Measurements from ENCODE around the gene TTLL11.
"Not testable (repeated sequence)": the region's sequence is repeated elsewhere in the genome, so short reads cannot be mapped to it uniquely, and the experiment has no call there.

The TTLL11 gene

GRCh38 chr9:121995997-121996396 lies 97.1 kb downstream of the TTLL11 start:
- TF ChIP-seq GATA1 (IDR thresholded peaks at IDR 0.05; ENCODE audit: low read depth, low read length): no peak
- no peak for TF ChIP-seq POLR2A (IDR thresholded peaks at IDR 0.05; ENCODE audit: low read length)

GRCh38 chr9:121992571-121993212 lies 100.4 kb downstream of the TTLL11 start:
- TF ChIP-seq GATA1 (IDR thresholded peaks at IDR 0.05; ENCODE audit: low read depth, low read length) (no peak), POLR2A (IDR thresholded peaks at IDR 0.05; ENCODE audit: low read length) (no peak)
- DNase-seq: peak; percentile 78 to 87

More at GRCh38 chr9:121995997-121996396, 97.1 kb downstream of the TTLL11 start:
- no peak for DNase-seq

GRCh38 chr9:121991307-121991661 lies 101.8 kb downstream of the TTLL11 start:
- no peak for DNase-seq
- no peak for TF ChIP-seq POLR2A (IDR thresholded peaks at IDR 0.05; ENCODE audit: low read length)
- no peak for TF ChIP-seq GATA1 (IDR thresholded peaks at IDR 0.05; ENCODE audit: low read depth, low read length)

- no peak for DNase-seq
- TF ChIP-seq POLR2A (IDR thresholded peaks at IDR 0.05; ENCODE audit: low read length) (no peak), GATA1 (IDR thresholded peaks at IDR 0.05; ENCODE audit: low read depth, low read length) (no peak)
Measured at GRCh38 chr9:121990600-121991306, 102.4 kb downstream of the TTLL11 start.

GRCh38 chr9:121989010-121989409 lies 104.1 kb downstream of the TTLL11 start:
- DNase-seq: no peak
- no peak for TF ChIP-seq GATA1 (IDR thresholded peaks at IDR 0.05; ENCODE audit: low read depth, low read length)
- no peak for TF ChIP-seq POLR2A (IDR thresholded peaks at IDR 0.05; ENCODE audit: low read length)

GRCh38 chr9:121987314-121987713 lies 105.8 kb downstream of the TTLL11 start:
- DNase-seq: no peak
- no peak for TF ChIP-seq POLR2A (IDR thresholded peaks at IDR 0.05; ENCODE audit: low read length)
- no peak for TF ChIP-seq GATA1 (IDR thresholded peaks at IDR 0.05; ENCODE audit: low read depth, low read length)

GRCh38 chr9:121985792-121986494 lies 107.2 kb downstream of the TTLL11 start:
- TF ChIP-seq POLR2A (IDR thresholded peaks at IDR 0.05; ENCODE audit: low read length) (no peak), GATA1 (IDR thresholded peaks at IDR 0.05; ENCODE audit: low read depth, low read length) (no peak)
- DNase-seq: no peak

GRCh38 chr9:121984726-121985402 lies 108.2 kb downstream of the TTLL11 start:
- DNase-seq: no peak

GRCh38 chr9:121983736-121984135 lies 109.4 kb downstream of the TTLL11 start:
- no peak for TF ChIP-seq GATA1 (IDR thresholded peaks at IDR 0.05; ENCODE audit: low read depth, low read length)
- TF ChIP-seq POLR2A (IDR thresholded peaks at IDR 0.05; ENCODE audit: low read length): no peak
- no peak for DNase-seq

More at GRCh38 chr9:121984726-121985402, 108.2 kb downstream of the TTLL11 start:
- no peak for TF ChIP-seq POLR2A (IDR thresholded peaks at IDR 0.05; ENCODE audit: low read length)

GRCh38 chr9:121981118-121981883 lies 111.8 kb downstream of the TTLL11 start:
- no peak for TF ChIP-seq GATA1 (IDR thresholded peaks at IDR 0.05; ENCODE audit: low read depth, low read length)
- no peak for TF ChIP-seq POLR2A (IDR thresholded peaks at IDR 0.05; ENCODE audit: low read length)
- DNase-seq: no peak

- not testable (repeated sequence) for DNase-seq
Measured at GRCh38 chr9:121980665-121981064, 112.4 kb downstream of the TTLL11 start.

- no peak for DNase-seq
- TF ChIP-seq POLR2A (IDR thresholded peaks at IDR 0.05; ENCODE audit: low read length) (no peak), GATA1 (IDR thresholded peaks at IDR 0.05; ENCODE audit: low read depth, low read length) (no peak)
Measured at GRCh38 chr9:121979736-121980135, 113.4 kb downstream of the TTLL11 start.

GRCh38 chr9:121976751-121977150 lies 116.4 kb downstream of the TTLL11 start:
- TF ChIP-seq GATA1 (IDR thresholded peaks at IDR 0.05; ENCODE audit: low read depth, low read length) (no peak), POLR2A (IDR thresholded peaks at IDR 0.05; ENCODE audit: low read length) (no peak)
- peak in 1 of 2 experiments; percentile 41 for DNase-seq
